Naive thymus-derived CD4-positive, alpha-beta T cell (primary cell): ENCODE results near the gene LIN37. TPM values are rescaled to one million over a fixed set of nuclear protein-coding genes. Genes with fewer than 3 reads are reported as not detected.

Experiments
- ATAC-seq: fragments of 150-1000 bp; cut with Tn5 transposase; 2 replicates; pipeline ENCODE4 v1.10.0; 2021; ENCODE audit warnings: mild to moderate bottlenecking, moderate library complexity
- CTCF ChIA-PET: fragments of 350-600 bp; sonication (Branson Sonifier 250); formaldehyde crosslinking; loops from one replicate; lab custom pipeline; 2021; ENCODE audit warnings: antibody characterized with exemption; lab: Charles Lee
- POLR2A ChIA-PET: fragments of 350-600 bp; sonication (Branson Sonifier 250); formaldehyde crosslinking; loops from one replicate; lab custom pipeline; 2021; ENCODE audit warnings: antibody characterized with exemption, inconsistent platforms; lab: Charles Lee
- DNase-seq, 9 donors: peaks; one replicate each; pipeline versions ENCODE4 v3.0.0 to v3.0.0-alpha.2; 2020 to 2022; ENCODE audit warnings: mixed read lengths in 1 of 9
- H3K27ac ChIP-seq: one replicate; pipeline ENCODE4 v1.7.0; 2013; ENCODE audit warnings: mild to moderate bottlenecking, low read depth, low read length, moderate library complexity
- H3K27me3 ChIP-seq, 2 donors: one replicate each; pipeline ENCODE4 v1.7.0; 2013; ENCODE audit warnings: low read length in 2 of 2, mild to moderate bottlenecking in 2 of 2, moderate library complexity in 2 of 2; ENCODE audit not compliant: control insufficient read depth in 2 of 2, insufficient read depth in 2 of 2
- H3K36me3 ChIP-seq, 3 experiments: 1 replicate in 2 of 3; 2 replicates in 1 of 3; pipeline ENCODE4 v1.7.0; 2013; ENCODE audit warnings: low read length in 3 of 3, mild to moderate bottlenecking in 3 of 3, moderate library complexity in 1 of 3; ENCODE audit not compliant: insufficient read depth in 3 of 3, control insufficient read depth in 2 of 3
- H3K4me1 ChIP-seq, 2 donors: one replicate each; pipeline ENCODE4 v1.7.0; 2013; ENCODE audit warnings: low read length in 2 of 2, mild to moderate bottlenecking in 2 of 2, moderate library complexity in 1 of 2; ENCODE audit not compliant: control insufficient read depth in 2 of 2, insufficient read depth in 2 of 2
- H3K4me3 ChIP-seq: 2 replicates; pipeline ENCODE4 v1.7.0; 2013; ENCODE audit warnings: mild to moderate bottlenecking, low read length
- H3K9me3 ChIP-seq, 3 experiments: 1 replicate in 2 of 3; 2 replicates in 1 of 3; pipeline ENCODE4 v1.7.0; 2013; ENCODE audit warnings: low read length in 3 of 3; ENCODE audit not compliant: control insufficient read depth in 2 of 3
- H3K27ac Mint-ChIP-seq, 9 donors: one replicate each; pipeline ENCODE4 v1.8.0; 2020 to 2022; ENCODE audit warnings: mixed read lengths in 9 of 9, mild to moderate bottlenecking in 8 of 9, moderate library complexity in 5 of 9, inconsistent platforms in 2 of 9
- H3K27me3 Mint-ChIP-seq, 5 donors: one replicate each; pipeline ENCODE4 v1.8.0; 2021 to 2022; ENCODE audit warnings: mixed read lengths in 5 of 5, mild to moderate bottlenecking in 1 of 5
- H3K36me3 Mint-ChIP-seq, 5 donors: one replicate each; pipeline ENCODE4 v1.8.0; 2020 to 2022; ENCODE audit warnings: mixed read lengths in 5 of 5, mild to moderate bottlenecking in 3 of 5, inconsistent platforms in 1 of 5
- H3K4me1 Mint-ChIP-seq, 7 donors: one replicate each; pipeline ENCODE4 v1.8.0; 2020 to 2022; ENCODE audit warnings: mixed read lengths in 7 of 7, mild to moderate bottlenecking in 3 of 7, inconsistent platforms in 1 of 7
- H3K4me3 Mint-ChIP-seq, 10 donors: one replicate each; pipeline ENCODE4 v1.8.0; 2020 to 2022; ENCODE audit warnings: mild to moderate bottlenecking in 10 of 10, mixed read lengths in 10 of 10, moderate library complexity in 6 of 10, inconsistent platforms in 2 of 10
- H3K9me3 Mint-ChIP-seq, 11 donors: one replicate each; pipeline ENCODE4 v1.8.0; 2020 to 2022; ENCODE audit warnings: mixed read lengths in 11 of 11, mild to moderate bottlenecking in 4 of 11, inconsistent platforms in 1 of 11, moderate library complexity in 1 of 11
- intact Hi-C, 2 donors: fragments of 100-400 bp; cut with micrococcal nuclease; formaldehyde crosslinking; loops; one replicate each; pipeline ENCODE4 v1.15.1; 2023
- polyA plus RNA-seq, 2 donors: library from polyadenylated mRNA; unstranded; fragments of 300-500 nt; fragmentation: Illumina TruSeq; gene quantifications; one replicate each; pipeline ENCODE4 v1.2.3, GENCODE V29; 2021
- total RNA-seq, 6 experiments: library from RNA in 5 of 6; stranded (reverse) in 5 of 6; gene quantifications; 1 replicate in 5 of 6; 2 replicates in 1 of 6; pipeline ENCODE4 v1.2.3 and lab custom pipeline; 2021 to 2026

LIN37 gene
- total and polyA plus RNA-seq, 7 experiments from 2014 or later, result 6.7 to 33.1 (median 18.9) TPM

DNA sequence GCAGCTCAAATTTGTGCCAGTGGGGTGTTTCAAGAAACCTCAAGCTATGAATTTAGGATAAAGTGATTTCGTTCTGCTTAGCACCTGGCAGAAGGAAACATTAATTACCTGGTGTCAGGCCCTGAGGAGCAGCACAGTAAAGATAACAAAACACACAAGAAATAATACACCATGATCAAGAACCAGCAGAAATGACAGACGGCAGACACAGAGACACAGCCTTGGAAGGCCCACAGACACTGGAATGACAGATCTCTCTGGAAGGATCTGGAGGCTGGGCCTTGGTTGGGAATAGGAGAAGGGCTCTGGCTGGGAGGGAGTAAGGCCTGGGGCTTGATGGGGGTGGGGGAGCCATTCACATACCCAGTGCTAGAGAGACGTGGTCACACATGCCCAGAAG, 53.5 kb downstream of the LIN37 start:
- Histone ChIP-seq H3K36me3 (no peaks in the 10 kb centered on the region), H3K4me3 (no peak overlapping the region), H3K27ac (no peak overlapping the region), H3K9me3 (no peaks in the 10 kb centered on the region), H3K4me1 (no peaks in the 10 kb centered on the region), H3K27me3 (no peaks in the 10 kb centered on the region)
- no peak for DNase-seq
- intact Hi-C loops, result no loop called here
- no peak overlapping the region for H3K4me3 Mint-ChIP-seq
- H3K27me3 Mint-ChIP-seq, result peaks cover 5 to 28% (median 10%) of the 10 kb centered on the region in 5 donors
- H3K36me3 Mint-ChIP-seq, result no peaks in the 10 kb centered on the region
- peaks cover 0 to 3% (median 0%) of the 10 kb centered on the region in 11 donors for H3K9me3 Mint-ChIP-seq
- no peak overlapping the region for H3K27ac Mint-ChIP-seq
- H3K4me1 Mint-ChIP-seq, result peaks cover 0 to 12% (median 8%) of the 10 kb centered on the region in 7 donors
- CTCF ChIA-PET, result interaction anchor here (0.7 kb wide), 1 partner anchor 109 kb away, joined by 8 read pairs; no protein-coding TSS in a partner anchor
- ATAC-seq, result no peak
- POLR2A ChIA-PET, result no interaction called here

Other genes with a start within 250 kb of the LIN37 start
- under 1 TPM in 2 of 5 experiments, not detected in 3; 0.54 to 0.76 TPM for gene DMKN, start 234.9 kb upstream of the LIN37 start, total RNA-seq
- not detected for gene DMKN, start 234.9 kb upstream of the LIN37 start, polyA plus RNA-seq
- gene SBSN, start 220.3 kb upstream of the LIN37 start, total RNA-seq, result not detected
- not detected for gene SBSN, start 220.3 kb upstream of the LIN37 start, polyA plus RNA-seq
- not detected for gene GAPDHS, start 215.1 kb upstream of the LIN37 start, total RNA-seq
- gene GAPDHS, start 215.1 kb upstream of the LIN37 start, polyA plus RNA-seq, result not detected
- 10 to 100 TPM; 24.7 to 54.0 (median 34.6) TPM for gene TMEM147, start 202.9 kb upstream of the LIN37 start, total RNA-seq
- gene TMEM147, start 202.9 kb upstream of the LIN37 start, polyA plus RNA-seq, result 100 to 1,000 TPM; 143 to 154 TPM
- gene ATP4A, start 184.9 kb upstream of the LIN37 start, total RNA-seq, result not detected
- not detected for gene ATP4A, start 184.9 kb upstream of the LIN37 start, polyA plus RNA-seq
- not detected for gene PMIS2, start 162.4 kb upstream of the LIN37 start, total RNA-seq
- gene PMIS2, start 162.4 kb upstream of the LIN37 start, polyA plus RNA-seq, result not detected
- 10 to 100 TPM; 23.6 to 40.0 (median 28.4) TPM for gene HAUS5, start 135.8 kb upstream of the LIN37 start, total RNA-seq
- 1 to 10 TPM; 7.6 TPM for gene HAUS5, start 135.8 kb upstream of the LIN37 start, polyA plus RNA-seq
- gene RBM42, start 119.5 kb upstream of the LIN37 start, total RNA-seq, result 10 to 100 TPM; 39.0 to 98.2 (median 51.3) TPM
- 10 to 100 TPM; 48.7 to 49.8 TPM for gene RBM42, start 119.5 kb upstream of the LIN37 start, polyA plus RNA-seq
- under 1 TPM in 3 of 5 experiments, not detected in 2; 0.56 to 0.71 (median 0.70) TPM for gene ETV2, start 106.8 kb upstream of the LIN37 start, total RNA-seq
- under 1 TPM; 0.61 to 0.89 TPM for gene ETV2, start 106.8 kb upstream of the LIN37 start, polyA plus RNA-seq
- gene COX6B1, start 100.3 kb upstream of the LIN37 start, total RNA-seq, result 100 to 1,000 TPM; 172 to 464 (median 232) TPM
- gene COX6B1, start 100.3 kb upstream of the LIN37 start, polyA plus RNA-seq, result 100 to 1,000 TPM; 819 to 873 TPM
- gene UPK1A, start 82.1 kb upstream of the LIN37 start, total RNA-seq, result 1 to 10 TPM in 1 of 5 experiments, under 1 TPM in 1, not detected in 3; 0.41 to 1.3 TPM
- not detected for gene UPK1A, start 82.1 kb upstream of the LIN37 start, polyA plus RNA-seq
- 10 to 100 TPM in 1 of 5 experiments, 1 to 10 TPM in 1, under 1 TPM in 2, not detected in 1; 0.35 to 41.6 (median 1.0) TPM for gene ZBTB32, start 44.0 kb upstream of the LIN37 start, total RNA-seq
- not detected for gene ZBTB32, start 44.0 kb upstream of the LIN37 start, polyA plus RNA-seq
- 10 to 100 TPM; 64.2 to 79.8 (median 77.3) TPM for gene KMT2B, start 30.6 kb upstream of the LIN37 start, total RNA-seq
- 1 to 10 TPM in 1 of 2 donors, under 1 TPM in 1; 0.60 to 3.2 TPM for gene KMT2B, start 30.6 kb upstream of the LIN37 start, polyA plus RNA-seq
- gene IGFLR1, start 6.1 kb upstream of the LIN37 start, total RNA-seq, result 100 to 1,000 TPM in 2 of 5 experiments, 10 to 100 TPM in 3; 61.4 to 113 (median 62.8) TPM
- gene IGFLR1, start 6.1 kb upstream of the LIN37 start, polyA plus RNA-seq, result 100 to 1,000 TPM in 1 of 2 donors, 10 to 100 TPM in 1; 99.5 to 107 TPM
- gene U2AF1L4, start 3.2 kb upstream of the LIN37 start, total RNA-seq, result 10 to 100 TPM; 33.7 to 86.8 (median 68.6) TPM
- 10 to 100 TPM; 75.7 to 89.7 TPM for gene U2AF1L4, start 3.2 kb upstream of the LIN37 start, polyA plus RNA-seq
- 10 to 100 TPM; 20.4 to 50.9 (median 26.3) TPM for gene PSENEN, start 2.9 kb upstream of the LIN37 start, total RNA-seq
- 10 to 100 TPM; 49.0 to 79.1 TPM for gene PSENEN, start 2.9 kb upstream of the LIN37 start, polyA plus RNA-seq
- gene HSPB6, start 8.5 kb downstream of the LIN37 start, total RNA-seq, result under 1 TPM in 1 of 5 experiments, not detected in 4; 0.22 TPM
- gene HSPB6, start 8.5 kb downstream of the LIN37 start, polyA plus RNA-seq, result not detected
- gene PROSER3, start 9.6 kb downstream of the LIN37 start, total RNA-seq, result 10 to 100 TPM; 34.0 to 47.3 (median 39.7) TPM
- gene PROSER3, start 9.6 kb downstream of the LIN37 start, polyA plus RNA-seq, result 1 to 10 TPM; 5.4 to 6.8 TPM
- gene ARHGAP33, start 27.0 kb downstream of the LIN37 start, total RNA-seq, result 10 to 100 TPM; 15.3 to 55.5 (median 23.4) TPM
- 1 to 10 TPM in 1 of 2 donors, under 1 TPM in 1; 0.09 to 1.0 TPM for gene ARHGAP33, start 27.0 kb downstream of the LIN37 start, polyA plus RNA-seq
- not detected for gene PRODH2, start 64.3 kb downstream of the LIN37 start, total RNA-seq
- not detected for gene PRODH2, start 64.3 kb downstream of the LIN37 start, polyA plus RNA-seq
- under 1 TPM in 2 of 5 experiments, not detected in 3; 0.30 to 0.51 TPM for gene NPHS1, start 103.9 kb downstream of the LIN37 start, total RNA-seq
- gene NPHS1, start 103.9 kb downstream of the LIN37 start, polyA plus RNA-seq, result not detected
- 1 to 10 TPM in 1 of 5 experiments, under 1 TPM in 2, not detected in 2; 0.16 to 1.3 (median 0.29) TPM for gene KIRREL2, start 108.3 kb downstream of the LIN37 start, total RNA-seq
- gene KIRREL2, start 108.3 kb downstream of the LIN37 start, polyA plus RNA-seq, result not detected
- 1 to 10 TPM in 1 of 5 experiments, not detected in 4; 2.4 TPM for gene APLP1, start 120.0 kb downstream of the LIN37 start, total RNA-seq
- gene APLP1, start 120.0 kb downstream of the LIN37 start, polyA plus RNA-seq, result not detected
- 100 to 1,000 TPM in 1 of 5 experiments, 10 to 100 TPM in 4; 47.8 to 116 (median 57.0) TPM for gene NFKBID, start 152.0 kb downstream of the LIN37 start, total RNA-seq
- gene NFKBID, start 152.0 kb downstream of the LIN37 start, polyA plus RNA-seq, result 1 to 10 TPM; 2.4 to 6.5 TPM
- gene HCST, start 154.0 kb downstream of the LIN37 start, total RNA-seq, result 100 to 1,000 TPM in 3 of 5 experiments, 10 to 100 TPM in 2; 57.4 to 117 (median 113) TPM
- gene HCST, start 154.0 kb downstream of the LIN37 start, polyA plus RNA-seq, result 100 to 1,000 TPM; 879 to 895 TPM
- gene TYROBP, start 159.7 kb downstream of the LIN37 start, total RNA-seq, result 100 to 1,000 TPM in 1 of 5 experiments, 10 to 100 TPM in 3, not detected in 1; 15.1 to 428 (median 35.6) TPM
- gene TYROBP, start 159.7 kb downstream of the LIN37 start, polyA plus RNA-seq, result 1 to 10 TPM; 2.3 to 3.7 TPM
- 10 to 100 TPM in 3 of 5 experiments, 1 to 10 TPM in 2; 5.7 to 14.9 (median 11.6) TPM for gene LRFN3, start 187.8 kb downstream of the LIN37 start, total RNA-seq
- 1 to 10 TPM; 1.2 to 2.4 TPM for gene LRFN3, start 187.8 kb downstream of the LIN37 start, polyA plus RNA-seq
- gene SDHAF1, start 246.6 kb downstream of the LIN37 start, total RNA-seq, result 10 to 100 TPM in 3 of 5 experiments, 1 to 10 TPM in 2; 7.8 to 26.1 (median 17.8) TPM
- gene SDHAF1, start 246.6 kb downstream of the LIN37 start, polyA plus RNA-seq, result 10 to 100 TPM; 29.9 to 58.1 TPM